ELR (cell line): ENCODE data around the gene FUT8.
A peak's percentile ranks its signal among the peaks of the same experiment; 100 is the strongest.
"Not testable (repeated sequence)": the region's sequence is repeated elsewhere in the genome, so short reads cannot be mapped to it uniquely, and the experiment has no call there.

Experiments
- DNase-seq: peaks from one replicate; pipeline ENCODE4 v3.0.0-alpha.2; 2015; ENCODE audit warnings: low read depth

Gene FUT8

DNA sequence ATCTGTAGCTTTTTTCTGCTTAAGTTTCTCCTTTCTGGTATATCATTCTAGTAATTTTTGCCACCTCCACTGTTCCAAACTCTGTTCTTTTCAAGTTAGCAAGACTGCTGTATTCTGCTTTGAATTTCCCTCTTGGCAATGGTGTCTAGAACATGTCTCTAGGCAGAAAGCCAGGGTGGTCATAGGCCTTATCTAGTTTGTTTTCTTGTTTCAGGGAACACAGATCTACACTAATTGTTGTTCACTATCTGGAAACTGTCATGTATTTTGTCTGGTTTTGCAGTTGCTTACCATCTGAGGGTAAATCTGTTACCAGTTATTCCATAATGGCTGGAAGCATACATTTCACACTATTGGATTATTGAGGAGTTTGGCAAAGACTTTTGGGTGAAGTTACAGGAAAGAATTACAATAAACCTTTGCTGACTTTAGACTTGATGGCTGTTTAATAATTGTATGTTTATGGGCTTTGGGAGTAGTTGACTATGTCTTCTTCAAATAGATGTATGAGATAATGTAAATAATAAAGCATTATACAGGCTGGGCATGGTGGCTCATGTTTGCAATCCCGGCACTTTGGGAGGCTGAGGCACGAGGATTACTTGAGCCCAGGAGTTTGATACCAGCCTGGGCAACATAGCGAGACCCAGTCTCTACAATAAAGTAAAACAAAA lies 41.4 kb downstream of the FUT8 start:
- DNase-seq = no peak

DNA sequence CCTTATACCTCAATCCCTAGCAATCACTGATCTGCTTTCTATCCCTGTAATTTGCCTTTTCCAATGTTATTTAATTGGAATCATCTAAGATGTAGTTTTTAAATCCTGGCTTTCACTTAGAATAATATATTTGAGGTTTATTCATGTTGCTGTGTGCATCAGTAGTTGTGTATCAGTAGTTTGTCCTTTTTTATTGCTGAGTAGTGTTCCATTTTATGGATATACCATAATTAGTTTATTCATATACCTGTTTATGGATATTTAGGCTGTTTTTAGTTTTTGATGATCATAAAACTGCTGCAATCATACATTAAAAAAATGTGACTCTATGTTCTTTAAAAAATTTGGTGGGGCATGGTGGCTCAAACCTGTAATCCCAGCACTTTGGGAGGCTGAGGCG lies 43.7 kb downstream of the FUT8 start:
- no peak for DNase-seq

DNA sequence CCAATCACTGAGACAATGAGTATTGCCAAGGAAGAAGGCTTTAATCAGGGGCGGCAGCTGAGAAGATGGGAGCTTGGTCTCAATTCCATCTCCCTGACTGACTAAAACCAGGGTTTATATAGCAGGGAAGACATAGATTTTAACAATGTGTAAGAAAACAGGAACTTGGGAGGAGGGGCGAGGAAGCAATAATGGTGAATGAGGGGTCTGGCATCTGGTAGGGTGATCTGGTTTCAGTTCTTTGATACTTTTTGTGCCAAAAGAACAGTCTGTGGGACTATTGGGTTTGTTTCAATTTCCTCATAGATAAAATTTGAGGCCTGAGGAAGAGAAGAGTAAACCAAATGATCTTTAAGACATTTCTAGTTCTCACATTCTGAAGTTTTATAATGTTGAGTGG lies 49.2 kb downstream of the FUT8 start:
- DNase-seq = no peak

DNA sequence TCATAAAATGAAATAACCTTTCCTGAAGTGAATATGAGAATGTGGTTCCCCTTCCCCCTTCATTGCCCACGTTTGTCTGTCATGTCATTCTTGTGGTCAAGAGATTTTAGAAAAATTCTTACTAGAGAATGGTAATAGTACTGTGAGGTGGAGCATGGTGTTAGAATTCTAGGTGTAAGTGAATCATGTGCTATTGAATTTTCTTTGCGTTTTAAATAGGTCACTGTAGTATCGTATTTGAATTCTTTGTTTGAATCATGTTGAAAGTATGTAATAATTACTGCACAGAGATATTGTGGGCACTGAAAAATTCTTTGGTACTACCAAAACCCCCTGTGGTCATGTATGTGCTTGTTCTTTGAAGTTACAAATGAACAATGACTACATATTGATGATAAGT lies 49.9 kb downstream of the FUT8 start:
- DNase-seq = peak; percentile 79

DNA sequence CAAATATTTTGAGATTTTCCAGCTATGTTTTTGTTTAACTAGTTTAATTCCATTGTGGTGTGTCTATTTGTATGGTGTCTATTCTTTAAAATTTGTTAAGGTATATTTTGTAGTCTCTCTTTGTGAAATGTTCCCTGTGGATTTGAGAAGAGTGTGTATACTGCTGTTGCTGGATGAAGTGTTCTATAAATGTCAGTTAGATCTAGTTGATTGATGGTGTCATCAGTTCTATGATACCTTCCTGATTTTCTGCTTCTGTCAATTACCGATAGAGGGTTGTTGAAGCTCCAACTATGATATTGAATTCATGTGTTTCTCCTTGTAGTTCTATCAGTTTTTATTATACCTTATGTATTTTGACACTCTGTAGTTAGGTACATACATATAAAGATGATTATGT lies 53.1 kb downstream of the FUT8 start:
- DNase-seq = no peak

DNA sequence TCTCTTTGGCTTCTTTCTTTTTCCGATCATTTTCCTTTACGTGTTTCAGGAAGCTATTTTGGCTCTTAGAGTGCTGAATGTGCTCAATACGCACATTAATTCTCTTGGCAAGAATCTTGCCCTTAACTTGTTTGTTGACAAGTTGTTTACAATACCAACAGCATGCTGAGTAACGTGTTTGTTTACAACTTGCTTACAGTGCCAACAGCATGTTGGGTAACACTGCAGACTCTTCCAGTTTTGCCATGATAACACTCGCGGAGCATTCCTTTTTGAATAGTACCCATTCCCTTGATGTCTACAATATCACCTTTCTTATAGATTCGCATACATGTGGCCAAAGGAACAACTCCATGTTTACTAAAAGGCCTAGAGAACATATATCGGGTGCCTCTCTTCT lies 55.4 kb downstream of the FUT8 start:
- not testable (repeated sequence) for DNase-seq

DNA sequence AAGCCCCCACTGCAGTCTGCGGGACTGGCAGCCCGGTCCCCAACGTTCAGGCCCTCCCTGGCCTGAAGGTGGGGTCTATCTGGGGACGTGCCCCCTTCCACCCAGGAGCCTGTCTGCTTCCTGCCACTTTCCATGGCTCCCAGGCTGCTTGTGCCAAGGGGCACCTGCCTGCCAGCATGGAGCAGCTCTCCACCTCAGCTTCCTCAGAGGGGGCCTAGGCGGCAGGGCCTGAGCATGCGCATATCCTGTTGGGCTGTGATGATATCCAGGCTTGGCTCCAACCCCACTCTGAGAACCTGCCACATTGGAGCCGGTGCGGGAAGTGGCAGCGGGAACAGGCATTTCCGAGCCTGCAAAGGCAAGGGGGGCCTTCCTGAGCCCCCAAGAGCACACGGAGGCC lies 57.4 kb downstream of the FUT8 start:
- DNase-seq = no peak

DNA sequence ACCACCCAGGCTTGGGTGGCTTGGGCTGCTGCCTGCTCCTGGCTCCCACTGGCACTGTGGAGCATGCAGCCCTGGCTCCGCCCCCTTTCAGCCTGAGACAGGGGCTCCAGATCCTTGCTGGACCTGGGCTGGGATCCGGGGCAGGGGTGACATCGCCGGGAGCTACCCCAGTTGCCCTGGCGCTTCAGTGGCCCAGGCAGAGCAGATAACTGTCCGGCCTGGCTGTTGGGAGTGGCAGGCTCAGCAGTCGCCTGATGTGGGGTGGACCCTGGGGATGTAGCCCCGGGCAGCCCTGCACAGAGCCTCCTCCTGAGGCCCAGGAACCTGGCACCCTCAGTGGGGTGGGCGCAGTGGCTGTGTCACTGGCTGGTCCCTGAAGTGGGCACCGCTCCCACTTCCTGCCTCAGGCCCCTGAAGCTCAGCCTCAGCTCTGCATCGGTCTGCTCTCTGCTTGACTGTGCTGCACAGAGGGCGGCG lies 57.9 kb downstream of the FUT8 start:
- no peak for DNase-seq

DNA sequence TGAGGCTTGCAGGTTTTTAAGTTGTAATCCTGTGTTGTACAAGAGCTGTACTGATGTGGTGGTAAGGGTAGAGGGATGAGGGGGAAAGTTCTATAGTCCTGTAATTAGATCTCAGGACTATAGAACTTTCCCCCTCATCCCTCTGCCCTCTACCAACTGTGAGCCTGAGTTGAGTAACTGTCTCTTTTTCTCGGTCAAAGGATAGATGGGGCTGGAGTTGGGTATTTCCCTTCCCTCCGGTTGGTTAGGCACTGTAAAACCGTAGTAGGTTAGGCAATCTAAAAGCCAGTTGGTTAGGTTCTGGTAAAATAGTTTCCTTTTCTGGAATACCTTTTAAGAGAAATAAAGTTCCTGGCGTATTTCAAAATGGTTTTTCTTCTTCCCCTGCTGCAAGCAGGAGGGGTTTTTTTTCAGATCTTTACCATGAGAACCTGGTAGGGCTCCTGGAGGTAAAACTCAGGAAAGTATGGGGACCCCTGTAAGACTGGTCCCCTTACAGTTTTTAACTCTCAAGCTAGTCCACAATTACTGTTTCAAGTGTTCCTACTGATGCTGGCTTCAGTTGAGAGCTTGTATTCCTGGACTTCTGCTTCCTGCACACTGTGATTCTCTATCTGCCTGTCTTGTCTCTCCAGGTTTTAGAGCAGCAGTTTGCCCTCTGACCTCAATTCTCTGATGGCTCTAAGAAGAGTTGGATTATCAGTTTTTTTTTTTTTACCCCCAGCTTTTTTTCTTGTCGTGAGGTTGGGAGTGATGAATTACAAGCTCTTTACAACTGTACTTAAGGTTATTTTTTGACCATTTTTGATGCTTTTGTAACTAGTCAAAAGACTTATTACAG lies 58.7 kb downstream of the FUT8 start:
- no peak for DNase-seq

DNA sequence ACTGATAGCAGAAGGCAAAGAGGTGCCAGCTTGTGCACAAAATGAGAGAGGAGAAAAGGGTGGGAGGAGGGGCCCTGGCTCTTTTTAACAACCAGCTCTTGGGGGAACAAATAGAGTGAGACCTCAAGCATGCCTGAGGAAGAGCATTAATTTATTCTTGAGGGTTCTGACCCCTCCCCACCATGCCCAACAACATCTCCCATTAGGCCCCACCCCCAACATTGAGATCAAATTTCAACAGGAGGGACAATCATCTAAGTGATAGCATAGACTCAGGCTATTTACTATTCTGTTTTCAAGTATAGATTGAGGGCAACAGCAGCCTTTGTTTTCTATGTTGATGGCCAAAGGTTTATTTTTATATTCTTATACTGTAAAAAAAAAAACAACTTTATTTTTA lies 59.7 kb downstream of the FUT8 start:
- no peak for DNase-seq

DNA sequence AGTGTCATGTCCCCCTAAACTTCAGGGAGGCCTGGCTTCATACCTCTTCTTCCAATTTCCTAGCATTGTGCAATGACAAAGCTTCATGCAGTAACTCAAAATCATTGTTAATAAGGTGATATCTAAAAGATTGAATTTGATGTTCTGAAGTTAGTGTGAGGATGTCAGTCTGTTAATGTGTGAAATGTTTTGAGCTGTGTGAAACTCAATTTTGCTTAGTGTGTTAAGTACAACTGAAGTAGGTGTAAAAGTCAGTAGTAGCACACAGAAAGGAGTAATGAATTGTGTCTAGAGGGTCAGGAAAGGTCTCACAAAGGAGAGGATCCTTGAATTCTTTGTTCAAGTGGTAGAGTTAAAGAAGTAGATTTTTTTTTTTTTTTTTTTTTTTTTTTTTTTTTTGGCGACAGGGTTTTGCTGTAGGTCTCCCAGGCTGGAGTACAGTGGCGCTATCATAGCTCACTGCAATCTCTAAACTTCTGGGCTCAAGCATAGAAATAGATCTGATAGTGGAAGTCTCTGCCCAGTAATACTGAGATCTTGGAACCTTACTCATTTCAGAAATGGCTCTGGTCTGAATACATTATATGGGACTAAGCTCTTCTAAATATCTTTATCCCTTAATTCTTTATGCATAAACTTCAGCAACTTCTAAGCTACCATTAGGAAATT lies 63.9 kb downstream of the FUT8 start:
- DNase-seq = no peak

DNA sequence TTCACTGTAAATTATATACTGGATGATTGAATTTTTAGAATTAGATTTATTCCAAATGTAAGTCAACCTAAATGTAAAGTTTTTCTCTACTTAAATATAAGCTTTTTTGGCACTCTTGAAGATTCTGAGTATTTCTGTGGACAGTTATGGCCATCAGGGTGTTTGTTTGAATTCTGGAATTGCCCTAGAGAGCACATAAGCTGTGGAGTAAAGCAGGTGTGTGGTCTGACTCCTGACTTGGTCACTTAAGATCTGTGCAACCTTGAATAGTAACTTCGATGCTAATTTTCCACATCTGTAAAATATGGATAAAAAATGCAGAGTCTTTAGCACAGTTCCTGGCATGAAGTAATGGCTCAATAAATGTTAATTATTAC lies 64.4 kb downstream of the FUT8 start:
- no peak for DNase-seq

DNA sequence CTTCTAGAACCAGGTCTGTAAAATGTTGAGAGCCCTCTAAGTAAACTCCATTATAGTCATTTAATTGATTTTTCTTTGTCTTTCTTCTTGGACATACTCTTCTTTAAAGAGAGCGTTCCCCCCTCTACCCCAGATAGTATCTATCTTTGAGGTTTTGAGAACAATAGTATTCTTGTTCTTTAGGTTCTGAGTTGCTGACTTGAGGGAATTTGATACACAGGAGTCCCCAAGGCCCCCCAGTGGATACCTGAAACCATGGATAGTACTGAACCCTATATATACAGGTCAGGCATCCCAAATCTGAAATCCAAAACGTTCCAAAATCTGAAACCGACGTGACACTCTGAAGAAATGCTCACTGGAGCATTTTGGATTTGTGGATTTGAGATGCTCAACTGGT lies 65.5 kb downstream of the FUT8 start:
- DNase-seq = no peak

DNA sequence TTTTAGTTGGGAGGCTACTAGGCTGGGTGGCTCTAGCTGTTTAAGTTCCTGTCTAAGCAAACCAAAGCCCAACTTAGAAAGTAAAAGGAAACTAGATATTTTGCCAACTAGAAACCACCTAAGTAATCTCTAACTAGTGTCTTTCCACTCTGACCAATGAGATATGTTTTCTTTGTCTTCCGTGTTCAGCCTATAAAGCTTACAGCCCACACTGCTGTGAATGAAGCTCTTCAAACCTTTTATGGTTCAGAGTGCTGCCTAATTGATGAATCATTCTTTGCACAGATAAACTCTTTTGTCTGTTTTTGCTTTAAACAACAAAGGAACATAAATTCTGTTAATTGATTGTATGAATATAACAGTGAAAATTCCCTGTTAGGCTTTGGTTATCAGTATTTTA lies 66.1 kb downstream of the FUT8 start:
- DNase-seq = peak; percentile 34

DNA sequence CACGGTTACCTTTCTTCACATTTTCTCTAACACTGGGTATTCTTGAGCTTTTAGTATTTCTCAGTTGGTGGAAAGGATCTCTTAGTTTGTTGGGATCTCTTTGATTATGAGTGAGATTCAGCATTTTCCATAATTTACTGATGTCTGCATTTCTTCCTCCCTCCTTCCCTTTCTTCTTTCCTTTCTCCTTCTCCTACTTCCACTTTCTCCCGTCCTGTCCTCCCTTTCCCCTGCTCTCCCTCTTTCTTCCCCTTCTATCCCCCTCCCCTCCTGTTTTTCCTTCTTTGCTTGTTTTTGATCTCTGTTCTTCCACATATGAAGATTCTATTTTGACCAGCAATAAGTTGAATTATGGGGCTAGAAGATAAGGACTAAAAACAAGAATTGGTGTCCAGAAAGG lies 66.9 kb downstream of the FUT8 start:
- DNase-seq = no peak

DNA sequence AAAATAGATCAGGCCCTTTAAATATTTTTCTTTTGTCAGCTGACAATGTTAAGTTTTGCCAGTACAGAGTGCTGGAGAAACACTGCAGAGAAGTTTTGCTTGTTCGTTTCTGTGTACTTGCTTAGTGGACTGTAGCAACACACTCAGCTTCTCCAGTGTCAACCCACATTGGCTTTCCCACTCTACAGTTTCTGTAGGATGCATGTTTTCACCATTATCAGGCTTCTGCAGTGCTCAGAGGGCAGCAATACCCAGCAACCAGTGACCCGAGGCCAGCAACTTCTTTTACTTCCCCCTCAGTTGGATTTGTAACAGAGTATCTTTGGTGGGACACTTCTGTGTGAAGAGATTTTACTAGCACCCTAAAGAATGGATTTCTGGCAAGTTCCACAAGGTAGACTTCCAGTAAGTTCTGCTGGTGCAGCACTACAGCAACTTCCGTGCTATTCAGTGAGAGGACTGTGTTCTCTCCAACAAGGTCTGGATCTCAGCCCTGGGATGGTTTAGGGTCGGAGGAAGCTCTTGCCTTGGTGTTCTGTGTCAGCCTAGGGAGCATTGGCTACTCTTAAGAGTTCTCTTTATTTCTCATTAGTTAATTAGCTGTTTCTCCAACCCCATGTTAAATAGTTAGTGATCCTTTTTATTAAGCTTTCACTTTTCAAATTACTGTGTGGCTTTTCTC lies 70.4 kb downstream of the FUT8 start:
- DNase-seq = no peak

DNA sequence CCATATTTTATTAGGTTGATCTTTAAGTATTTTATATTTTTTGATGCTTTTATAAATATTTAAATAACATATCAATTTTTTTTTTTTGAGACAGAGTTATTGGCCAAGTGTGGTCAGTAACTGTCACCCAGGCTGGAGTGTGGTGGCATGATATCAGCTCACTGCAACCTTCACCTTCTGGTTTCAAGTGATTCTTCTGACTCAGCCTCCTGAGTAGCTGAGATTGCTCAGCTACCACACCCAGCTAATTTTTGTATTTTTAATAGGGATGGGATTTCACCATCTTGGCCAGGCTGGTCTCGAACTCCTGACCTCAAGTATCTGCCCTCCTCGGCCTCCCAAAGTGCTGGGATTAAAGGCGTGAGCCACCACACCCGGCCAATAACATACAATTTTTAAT lies 71.1 kb downstream of the FUT8 start:
- DNase-seq = peak; percentile 62

DNA sequence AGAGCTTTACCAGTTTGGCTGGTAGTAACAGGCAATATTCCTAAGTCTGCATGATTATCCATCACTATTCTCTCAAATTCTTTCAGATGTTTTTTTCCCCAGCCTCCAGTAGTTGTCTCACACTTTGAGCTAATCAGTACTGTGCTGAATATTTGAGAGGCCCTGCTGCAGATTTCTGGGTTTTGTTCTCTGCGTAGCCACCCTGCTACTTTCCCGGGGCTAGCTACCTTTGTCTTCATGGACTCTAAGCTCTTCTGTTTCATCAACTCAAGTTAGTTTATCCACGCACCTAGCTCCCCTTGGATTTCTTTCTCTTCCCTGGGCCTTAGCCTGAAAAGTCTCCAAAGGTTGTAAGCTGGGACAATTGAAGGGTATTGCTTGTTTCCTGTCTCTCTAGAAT lies 73.0 kb downstream of the FUT8 start:
- no peak for DNase-seq

DNA sequence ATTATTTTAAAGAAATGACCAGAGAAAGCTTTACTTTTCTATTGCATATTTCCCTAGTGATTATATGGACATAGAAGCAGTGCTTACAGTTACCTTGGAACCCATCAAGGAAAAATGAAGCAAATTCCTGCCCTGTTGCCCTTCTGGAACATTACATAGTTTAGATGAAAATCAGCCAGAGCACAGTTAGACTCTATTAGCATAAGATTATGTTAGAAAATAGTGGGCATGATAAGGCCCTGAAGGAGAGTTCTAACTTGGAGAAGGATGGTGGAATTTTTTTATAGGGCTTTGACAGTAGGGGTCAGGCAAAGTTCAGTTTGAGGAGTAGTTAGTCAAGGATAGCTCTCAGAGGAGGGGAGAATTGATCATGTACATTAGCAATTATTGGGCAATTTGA lies 74.3 kb downstream of the FUT8 start:
- DNase-seq = no peak

DNA sequence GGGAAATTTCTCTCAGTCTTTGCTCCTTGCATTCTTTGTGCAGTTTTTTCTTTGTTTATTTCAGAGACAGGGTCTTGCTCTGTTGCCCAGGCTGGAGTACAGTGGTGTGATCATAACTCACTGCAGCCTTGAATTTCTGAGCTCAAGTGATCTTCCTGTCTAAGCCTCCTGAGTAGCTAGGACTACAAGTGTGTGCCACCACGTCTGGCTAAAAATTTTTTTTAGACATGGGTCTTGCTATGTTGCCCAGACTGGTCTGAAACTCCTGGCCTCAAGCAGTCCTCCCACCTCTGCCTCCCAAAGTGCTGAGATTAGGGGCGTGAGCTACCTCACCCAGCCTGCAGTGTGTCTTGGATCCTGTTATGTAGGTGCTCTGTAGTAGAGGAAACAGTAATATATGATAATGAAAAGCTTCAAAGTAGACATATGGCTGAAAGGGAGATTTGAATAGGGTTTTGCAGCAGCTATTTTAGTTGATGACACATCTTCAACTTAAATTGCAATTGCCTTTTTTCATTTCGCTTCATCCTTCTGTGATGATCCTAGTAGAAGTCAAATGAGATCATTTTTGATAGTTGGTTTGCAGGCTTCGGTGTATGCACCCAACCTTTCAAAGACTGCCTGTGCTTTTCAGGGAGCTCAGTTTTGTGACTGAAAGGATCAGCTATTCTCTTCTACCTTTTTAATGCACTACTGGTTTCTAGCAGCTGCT lies 75.4 kb downstream of the FUT8 start:
- no peak for DNase-seq

DNA sequence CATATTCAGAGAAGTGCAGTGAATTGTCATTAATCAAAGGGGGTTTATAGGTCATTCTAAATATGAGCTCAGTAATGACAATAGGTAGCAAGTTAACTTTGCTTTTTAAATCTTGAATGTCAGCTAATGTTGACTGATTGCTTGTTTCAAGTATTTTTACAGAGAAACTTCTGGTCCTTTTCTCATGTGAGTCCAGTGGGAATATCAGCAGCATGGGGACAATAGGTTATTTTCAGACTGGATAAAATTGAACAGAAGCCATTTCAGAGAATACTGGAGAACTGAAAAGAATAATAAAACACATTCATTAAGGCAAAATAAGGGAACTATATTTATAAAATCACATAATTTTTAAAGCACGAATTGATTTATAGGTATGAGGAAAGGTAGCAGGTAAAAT lies 78.7 kb downstream of the FUT8 start:
- DNase-seq = no peak

DNA sequence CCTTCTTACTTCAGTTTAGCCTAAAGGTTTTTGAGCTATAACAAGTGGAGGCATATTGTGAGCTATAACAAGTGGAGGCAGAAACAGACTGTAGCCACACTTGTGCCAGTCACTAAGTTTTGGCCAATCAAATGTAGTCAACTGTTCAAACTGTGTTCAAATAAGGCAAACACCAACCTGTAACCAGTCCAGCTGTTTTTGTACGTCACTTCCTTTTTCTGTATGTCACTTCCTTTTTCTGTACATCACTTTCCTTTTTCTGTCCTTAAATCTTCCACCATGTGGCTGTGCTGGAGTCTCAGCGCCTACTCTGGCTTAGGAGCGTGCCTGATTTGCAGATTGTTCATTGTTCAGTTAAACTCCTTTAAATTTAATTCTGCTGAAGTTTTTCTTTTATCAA lies 79.7 kb downstream of the FUT8 start:
- DNase-seq = no peak
